Osteoblast (primary cell): ENCODE data around the gene STX16. TPM values are rescaled to one million over a fixed set of nuclear protein-coding genes. Genes with fewer than 3 reads are reported as not detected.

Experiments
- DNase-seq: peaks from one replicate; pipeline ENCODE4 v3.0.0; 2011; ENCODE audit warnings: low spot score, mixed read lengths; ENCODE audit not compliant: insufficient read length; ENCODE audit errors: missing footprints
- H2AFZ ChIP-seq: 2 replicates; pipeline ENCODE4 v1.6.0; 2011; ENCODE audit warnings: mild to moderate bottlenecking, low read length
- H3K27ac ChIP-seq: 2 replicates; pipeline ENCODE4 v1.5.1; 2011; ENCODE audit warnings: mild to moderate bottlenecking, low read depth, low read length, moderate library complexity
- H3K27me3 ChIP-seq: 2 replicates; pipeline ENCODE4 v1.6.0; 2012; ENCODE audit warnings: mild to moderate bottlenecking, control low read depth, inconsistent platforms, low read length, moderate library complexity; ENCODE audit not compliant: insufficient read depth
- H3K36me3 ChIP-seq: 2 replicates; pipeline ENCODE4 v1.5.1; 2011; ENCODE audit warnings: mild to moderate bottlenecking, low read length, control low read depth, moderate library complexity; ENCODE audit not compliant: insufficient read depth
- H3K4me1 ChIP-seq: 2 replicates; pipeline ENCODE4 v1.5.1; 2011; ENCODE audit warnings: mild to moderate bottlenecking, low read length, control low read depth, moderate library complexity; ENCODE audit not compliant: insufficient read depth
- H3K4me2 ChIP-seq: 2 replicates; pipeline ENCODE4 v1.6.0; 2011; ENCODE audit warnings: mild to moderate bottlenecking, low read length; ENCODE audit not compliant: insufficient read depth
- H3K4me3 ChIP-seq: fragments of 200-600 bp; sonication (generic); 3 replicates; pipeline ENCODE4 v1.5.1; 2012; ENCODE audit warnings: mild to moderate bottlenecking, low read length, inconsistent platforms; ENCODE audit not compliant: insufficient read depth
- H3K79me2 ChIP-seq: 2 replicates; pipeline ENCODE4 v1.6.0; 2012; ENCODE audit warnings: mild to moderate bottlenecking, low read length, control low read depth, inconsistent platforms; ENCODE audit not compliant: insufficient read depth
- H3K9me3 ChIP-seq: 2 replicates; pipeline ENCODE4 v1.5.1; 2011; ENCODE audit warnings: low read depth, low read length, control low read depth
- H4K20me1 ChIP-seq: 2 replicates; pipeline ENCODE4 v1.6.0; 2012; ENCODE audit warnings: mild to moderate bottlenecking, low read length, control low read depth; ENCODE audit not compliant: insufficient read depth
- CTCF ChIP-seq: IDR thresholded peaks from 2 replicates; pipeline ENCODE4 v1.5.1; 2011; ENCODE audit warnings: mild to moderate bottlenecking, low read depth, low read length, moderate library complexity; ENCODE audit errors: extremely low read depth
- total RNA-seq: library from RNA; depleted of rRNA; stranded (reverse); fragments of >200 nt; gene quantifications from 2 replicates; pipeline ENCODE4 v1.2.3, GENCODE V29; 2012

STX16 gene
- total RNA-seq, 1 donor, result 28.6 TPM

DNA sequence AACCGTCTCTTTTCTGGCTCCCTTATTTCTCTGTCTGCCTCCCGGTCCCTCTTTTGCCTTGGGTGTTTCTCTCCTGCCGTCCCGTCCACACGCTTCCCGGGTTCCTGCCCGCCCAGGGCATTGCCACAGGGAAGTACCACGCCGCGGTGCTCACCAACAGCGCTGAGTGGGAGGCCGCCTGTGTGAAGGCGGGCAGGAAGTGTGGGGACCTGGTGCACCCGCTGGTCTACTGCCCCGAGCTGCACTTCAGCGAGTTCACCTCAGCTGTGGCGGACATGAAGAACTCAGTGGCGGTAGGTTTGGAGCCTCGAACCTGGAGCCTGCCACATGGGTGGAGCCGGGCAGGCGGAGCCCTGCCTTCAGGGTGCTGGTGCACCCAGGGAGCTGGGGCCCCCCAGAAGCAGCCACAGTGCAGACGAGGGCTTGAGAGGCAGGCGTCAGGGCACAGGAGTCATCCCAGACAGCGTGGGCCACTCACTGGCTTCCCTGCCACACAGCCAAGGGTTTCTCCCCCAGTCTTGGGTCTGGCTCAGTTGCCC lies 62.8 kb downstream of the STX16 start:
- H3K9me3 ChIP-seq, result no peaks in the 10 kb centered on the region
- no peak overlapping the region for H3K27ac ChIP-seq
- DNase-seq, result peak; percentile 62
- H3K36me3 ChIP-seq, result no peaks in the 10 kb centered on the region
- TF ChIP-seq CTCF, result no peak
- no peak overlapping the region for H2AFZ ChIP-seq
- H4K20me1 ChIP-seq, result no peaks in the 10 kb centered on the region
- H3K4me3 ChIP-seq, result no peak overlapping the region
- no peaks in the 10 kb centered on the region for H3K27me3 ChIP-seq
- H3K4me1 ChIP-seq, result no peaks in the 10 kb centered on the region
- H3K79me2 ChIP-seq, result no peaks in the 10 kb centered on the region
- H3K4me2 ChIP-seq, result no peak overlapping the region

DNA sequence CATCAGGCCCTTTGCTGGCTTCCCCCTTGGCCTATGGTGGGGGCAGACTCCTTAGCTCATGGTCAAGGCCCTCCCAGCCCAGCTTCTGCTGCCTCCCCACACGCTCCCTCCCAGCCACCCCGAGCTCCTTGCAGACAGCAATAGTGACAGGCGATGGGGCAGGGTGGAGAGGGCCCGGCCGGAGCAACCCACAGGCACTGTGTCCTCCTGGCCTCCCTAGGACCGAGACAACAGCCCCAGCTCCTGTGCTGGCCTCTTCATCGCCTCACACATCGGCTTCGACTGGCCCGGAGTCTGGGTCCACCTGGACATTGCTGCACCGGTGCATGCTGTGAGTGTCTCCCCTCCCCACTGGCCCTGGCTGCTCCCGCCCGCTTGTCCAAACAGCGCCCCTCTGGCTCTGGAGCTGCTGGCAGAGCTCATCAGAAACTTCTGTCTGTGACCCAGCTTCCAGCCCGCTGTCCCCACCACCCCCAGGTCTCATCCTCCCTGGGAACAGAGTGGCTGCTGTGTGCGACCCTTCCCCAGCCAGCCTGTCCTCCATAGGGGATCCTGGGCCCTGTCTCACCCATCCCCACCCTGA lies 63.3 kb downstream of the STX16 start:
- Histone ChIP-seq H3K4me3 (no peak overlapping the region), H3K27ac (no peak overlapping the region), H3K4me2 (no peak overlapping the region), H3K79me2 (no peaks in the 10 kb centered on the region), H2AFZ (no peak overlapping the region), H3K4me1 (no peaks in the 10 kb centered on the region), H3K36me3 (no peaks in the 10 kb centered on the region), H3K27me3 (peaks cover 3% of the 10 kb centered on the region), H4K20me1 (no peaks in the 10 kb centered on the region), H3K9me3 (no peaks in the 10 kb centered on the region)
- DNase-seq, result peak; percentile 35
- TF ChIP-seq CTCF, result no peak

DNA sequence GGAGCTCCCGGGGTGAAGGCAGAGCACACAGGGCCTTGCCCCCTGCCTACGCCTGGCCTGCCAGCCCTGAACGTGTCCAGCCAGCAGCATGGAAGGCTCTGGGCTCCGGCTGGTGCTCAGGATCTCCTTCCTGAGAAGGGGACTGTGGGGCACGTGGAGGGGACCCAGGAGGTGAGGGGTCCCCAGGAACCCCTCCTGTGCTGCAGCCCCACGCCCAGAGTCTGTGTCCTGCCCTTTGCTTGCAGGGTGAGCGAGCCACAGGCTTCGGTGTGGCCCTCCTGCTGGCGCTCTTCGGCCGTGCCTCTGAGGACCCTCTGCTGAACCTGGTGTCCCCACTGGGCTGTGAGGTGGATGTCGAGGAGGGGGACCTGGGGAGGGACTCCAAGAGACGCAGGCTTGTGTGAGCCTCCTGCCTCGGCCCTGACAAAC lies 63.9 kb downstream of the STX16 start:
- peaks cover 3% of the 10 kb centered on the region for H3K27me3 ChIP-seq
- DNase-seq, result peak; percentile 52
- H4K20me1 ChIP-seq, result no peaks in the 10 kb centered on the region
- H3K79me2 ChIP-seq, result no peaks in the 10 kb centered on the region
- H3K9me3 ChIP-seq, result no peaks in the 10 kb centered on the region
- H3K27ac ChIP-seq, result no peak overlapping the region
- H3K4me1 ChIP-seq, result no peaks in the 10 kb centered on the region
- H3K4me3 ChIP-seq, result no peak overlapping the region
- H3K36me3 ChIP-seq, result no peaks in the 10 kb centered on the region
- H2AFZ ChIP-seq, result no peak overlapping the region
- TF ChIP-seq CTCF, result no peak
- no peak overlapping the region for H3K4me2 ChIP-seq

DNA sequence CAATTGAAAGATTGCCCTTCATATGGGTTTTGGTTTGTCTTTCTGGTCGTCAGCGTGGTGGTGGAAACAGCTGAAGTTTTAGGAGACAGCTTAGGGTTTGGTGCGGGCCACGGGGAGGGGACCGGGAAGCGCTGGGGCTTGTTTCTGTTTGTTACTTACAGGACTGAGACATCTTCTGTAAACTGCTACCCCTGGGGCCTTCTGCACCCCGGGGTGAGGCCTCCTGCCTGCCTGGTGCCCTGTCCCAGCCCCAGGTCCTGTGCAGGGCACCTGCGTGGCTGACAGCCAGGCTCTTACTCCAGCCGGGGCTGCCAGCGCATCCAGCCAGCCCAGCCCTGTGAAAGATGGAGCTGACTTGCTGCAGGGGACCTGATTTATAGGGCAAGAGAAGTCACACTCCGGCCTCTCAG lies 64.3 kb downstream of the STX16 start:
- H3K36me3 ChIP-seq, result no peaks in the 10 kb centered on the region
- no peak for TF ChIP-seq CTCF
- peak; percentile 68 for DNase-seq
- peaks cover 3% of the 10 kb centered on the region for H3K27me3 ChIP-seq
- H3K79me2 ChIP-seq, result no peaks in the 10 kb centered on the region
- H3K4me3 ChIP-seq, result no peak overlapping the region
- H4K20me1 ChIP-seq, result no peaks in the 10 kb centered on the region
- no peak overlapping the region for H3K4me2 ChIP-seq
- no peaks in the 10 kb centered on the region for H3K4me1 ChIP-seq
- no peak overlapping the region for H3K27ac ChIP-seq
- no peaks in the 10 kb centered on the region for H3K9me3 ChIP-seq
- H2AFZ ChIP-seq, result no peak overlapping the region
